Vagina (tissue), 2 donors: ENCODE data around the gene PPAT. TPM values are rescaled to one million over a fixed set of nuclear protein-coding genes. Genes with fewer than 3 reads are reported as not detected.

Source experiments
- DNase-seq, 2 donors: peaks; one replicate each; pipeline ENCODE4 v3.0.0-alpha.2; 2017; ENCODE audit errors: extremely low spot score in 2 of 2
- H3K27ac ChIP-seq: fragments of 200-600 bp; sonication (generic); one replicate; pipeline ENCODE4 v1.5.1; 2019
- H3K27me3 ChIP-seq: fragments of 200-600 bp; sonication (generic); one replicate; pipeline ENCODE4 v1.5.1; 2019
- H3K36me3 ChIP-seq, 2 donors: fragments of 200-600 bp; sonication (generic); one replicate each; pipeline ENCODE4 v1.5.1; 2017 to 2019
- H3K4me1 ChIP-seq: fragments of 200-600 bp; sonication (generic); one replicate; pipeline ENCODE4 v1.5.1; 2019
- H3K4me3 ChIP-seq, 2 donors: fragments of 200-600 bp; sonication (generic); 1 replicate in 1 of 2; 2 replicates in 1 of 2; pipeline ENCODE4 v1.5.1; 2016 to 2019
- H3K9me3 ChIP-seq: fragments of 200-600 bp; sonication (generic); one replicate; pipeline ENCODE4 v1.5.1; 2019
- CTCF ChIP-seq, 3 experiments: fragments of 450-650 bp in 2 of 3; fragments of 200-600 bp in 1 of 3; sonication (generic) in 1 of 3; IDR thresholded peaks; one replicate each; pipeline ENCODE4 v1.5.1; 2017 to 2019; ENCODE audit warnings: antibody characterized with exemption in 3 of 3, mild to moderate bottlenecking in 2 of 3, moderate library complexity in 2 of 3
- POLR2A ChIP-seq, 2 donors: fragments of 450-650 bp; IDR thresholded peaks; one replicate each; pipeline ENCODE4 v1.6.1; 2017; ENCODE audit warnings: antibody characterized with exemption in 2 of 2, mild to moderate bottlenecking in 2 of 2, moderate library complexity in 2 of 2
- POLR2AphosphoS5 ChIP-seq, 2 donors: sonication (generic); formaldehyde crosslinking; IDR thresholded peaks; one replicate each; pipeline ENCODE4 v1.9.0; 2017; ENCODE audit warnings: antibody characterized with exemption in 2 of 2, mild to moderate bottlenecking in 2 of 2, low read depth in 1 of 2; ENCODE audit not compliant: insufficient read depth in 1 of 2
- intact Hi-C: fragments of 100-400 bp; cut with DNase I; formaldehyde crosslinking; loops from one replicate; pipeline ENCODE4 v1.15.1; 2023
- total RNA-seq: library from RNA; depleted of rRNA; stranded (reverse); fragments of >200 nt; gene quantifications from one replicate; pipeline ENCODE4 v1.2.3, GENCODE V29; 2016

PPAT gene
- total RNA-seq, 1 donor from 2014 or later, result 3.7 TPM

- H3K36me3 ChIP-seq, result peaks cover 0 to 11% of the 10 kb centered on the region in 2 donors
- no peak for DNase-seq
- intact Hi-C loops, result no loop called here
- H3K27ac ChIP-seq, result no peak overlapping the region
- no peaks in the 10 kb centered on the region for H3K9me3 ChIP-seq
- no peaks in the 10 kb centered on the region for H3K27me3 ChIP-seq
- TF ChIP-seq POLR2AphosphoS5 (IDR thresholded peaks at IDR 0.05; ENCODE audit: insufficient read depth in 1 of 2, low read depth in 1 of 2) (no peak), CTCF (IDR thresholded peaks at IDR 0.05) (no peak), POLR2A (IDR thresholded peaks at IDR 0.05) (no peak)
- no peak overlapping the region for H3K4me3 ChIP-seq
- peaks cover 14% of the 10 kb centered on the region for H3K4me1 ChIP-seq
These were observed 25.8 kb downstream of the PPAT start for GRCh38 chr4:56409511-56410090.

- H3K9me3 ChIP-seq, result no peaks in the 10 kb centered on the region
- no peak overlapping the region for H3K27ac ChIP-seq
- H3K27me3 ChIP-seq, result no peaks in the 10 kb centered on the region
- H3K4me1 ChIP-seq, result peaks cover 14% of the 10 kb centered on the region
- no peak overlapping the region for H3K4me3 ChIP-seq
- peaks cover 0 to 11% of the 10 kb centered on the region in 2 donors for H3K36me3 ChIP-seq
- TF ChIP-seq POLR2AphosphoS5 (IDR thresholded peaks at IDR 0.05; ENCODE audit: insufficient read depth in 1 of 2, low read depth in 1 of 2) (no peak), POLR2A (IDR thresholded peaks at IDR 0.05) (no peak), CTCF (IDR thresholded peaks at IDR 0.05) (no peak)
- DNase-seq, result no peak
- intact Hi-C loops, result no loop called here
These were observed 26.4 kb downstream of the PPAT start for GRCh38 chr4:56408978-56409377.

GRCh38 chr4:56406151-56406550 is 29.3 kb downstream of the PPAT start:
- intact Hi-C loops, result no loop called here
- H3K4me3 ChIP-seq, result no peak overlapping the region
- H3K36me3 ChIP-seq, result peaks cover 0 to 11% of the 10 kb centered on the region in 2 donors
- DNase-seq, result no peak
- TF ChIP-seq POLR2A (IDR thresholded peaks at IDR 0.05) (no peak), POLR2AphosphoS5 (IDR thresholded peaks at IDR 0.05; ENCODE audit: insufficient read depth in 1 of 2, low read depth in 1 of 2) (no peak), CTCF (IDR thresholded peaks at IDR 0.05) (no peak)
- H3K27me3 ChIP-seq, result no peaks in the 10 kb centered on the region
- peaks cover 10% of the 10 kb centered on the region for H3K4me1 ChIP-seq
- H3K27ac ChIP-seq, result no peak overlapping the region
- no peaks in the 10 kb centered on the region for H3K9me3 ChIP-seq

- Histone ChIP-seq H3K36me3 (peaks cover 0 to 20% of the 10 kb centered on the region in 2 donors), H3K9me3 (no peaks in the 10 kb centered on the region), H3K4me3 (no peak overlapping the region), H3K4me1 (peaks cover 8% of the 10 kb centered on the region), H3K27ac (no peak overlapping the region), H3K27me3 (no peaks in the 10 kb centered on the region)
- no peak for DNase-seq
- intact Hi-C loops, result no loop called here
- TF ChIP-seq POLR2A (IDR thresholded peaks at IDR 0.05), result no peak
- no peak for TF ChIP-seq CTCF (IDR thresholded peaks at IDR 0.05)
- TF ChIP-seq POLR2AphosphoS5 (IDR thresholded peaks at IDR 0.05; ENCODE audit: insufficient read depth in 1 of 2, low read depth in 1 of 2), result no peak
These were observed 30.4 kb downstream of the PPAT start for GRCh38 chr4:56405016-56405415.

GRCh38 chr4:56400560-56400959 is 34.9 kb downstream of the PPAT start:
- no peak overlapping the region for H3K27ac ChIP-seq
- H3K36me3 ChIP-seq, result peaks cover 0 to 14% of the 10 kb centered on the region in 2 donors
- intact Hi-C loops, result no loop called here
- no peak for DNase-seq
- TF ChIP-seq POLR2AphosphoS5 (IDR thresholded peaks at IDR 0.05; ENCODE audit: insufficient read depth in 1 of 2, low read depth in 1 of 2), result no peak
- no peak for TF ChIP-seq POLR2A (IDR thresholded peaks at IDR 0.05)
- TF ChIP-seq CTCF (IDR thresholded peaks at IDR 0.05), result no peak
- no peak overlapping the region for H3K4me3 ChIP-seq
- no peaks in the 10 kb centered on the region for H3K9me3 ChIP-seq
- no peaks in the 10 kb centered on the region for H3K4me1 ChIP-seq
- H3K27me3 ChIP-seq, result no peaks in the 10 kb centered on the region
